NT2/D1 (cell line): ENCODE data around the gene AHNAK2.

Experiments
- SUZ12 ChIP-seq: IDR thresholded peaks from 2 replicates; pipeline ENCODE4 v1.6.1; 2011; ENCODE audit not compliant: insufficient read length, insufficient read depth; ENCODE audit errors: extremely low read depth
- YY1 ChIP-seq: IDR thresholded peaks from 2 replicates; pipeline ENCODE4 v1.6.1; 2011; ENCODE audit not compliant: insufficient read length, insufficient read depth
- ZNF274 ChIP-seq: IDR thresholded peaks from 2 replicates; pipeline ENCODE4 v1.6.1; 2011; ENCODE audit warnings: mild to moderate bottlenecking, low read depth, low read length

GRCh38 chr14:104892531-104893434, 85.4 kb downstream of the AHNAK2 start:
- no peak for TF ChIP-seq SUZ12
- no peak for TF ChIP-seq ZNF274
- TF ChIP-seq YY1 = no peak
